PFSK-1 (cell line): ENCODE results near the gene LDLRAP1.

Experiments used
- FOXP2 ChIP-seq: optimal IDR thresholded peaks from 2 replicates; pipeline ENCODE3; 2011; ENCODE audit warnings: borderline replicate concordance, control low read depth, inconsistent platforms; ENCODE audit not compliant: insufficient read depth; ENCODE audit errors: extremely low read length, extremely low read depth
- POLR2AphosphoS5 ChIP-seq: IDR thresholded peaks from 2 replicates; pipeline ENCODE4 v1.6.1; 2012; ENCODE audit warnings: low read depth, mild to moderate bottlenecking, control low read depth, low read length, moderate library complexity
- SIN3A ChIP-seq: IDR thresholded peaks from 2 replicates; pipeline ENCODE4 v1.6.1; 2012; ENCODE audit warnings: mild to moderate bottlenecking, low read length, moderate library complexity, borderline replicate concordance; ENCODE audit not compliant: insufficient read depth
- TAF1 ChIP-seq: IDR thresholded peaks from 2 replicates; pipeline ENCODE4 v1.6.1; 2012; ENCODE audit warnings: low read length, control low read depth, borderline replicate concordance; ENCODE audit not compliant: insufficient read depth

DNA sequence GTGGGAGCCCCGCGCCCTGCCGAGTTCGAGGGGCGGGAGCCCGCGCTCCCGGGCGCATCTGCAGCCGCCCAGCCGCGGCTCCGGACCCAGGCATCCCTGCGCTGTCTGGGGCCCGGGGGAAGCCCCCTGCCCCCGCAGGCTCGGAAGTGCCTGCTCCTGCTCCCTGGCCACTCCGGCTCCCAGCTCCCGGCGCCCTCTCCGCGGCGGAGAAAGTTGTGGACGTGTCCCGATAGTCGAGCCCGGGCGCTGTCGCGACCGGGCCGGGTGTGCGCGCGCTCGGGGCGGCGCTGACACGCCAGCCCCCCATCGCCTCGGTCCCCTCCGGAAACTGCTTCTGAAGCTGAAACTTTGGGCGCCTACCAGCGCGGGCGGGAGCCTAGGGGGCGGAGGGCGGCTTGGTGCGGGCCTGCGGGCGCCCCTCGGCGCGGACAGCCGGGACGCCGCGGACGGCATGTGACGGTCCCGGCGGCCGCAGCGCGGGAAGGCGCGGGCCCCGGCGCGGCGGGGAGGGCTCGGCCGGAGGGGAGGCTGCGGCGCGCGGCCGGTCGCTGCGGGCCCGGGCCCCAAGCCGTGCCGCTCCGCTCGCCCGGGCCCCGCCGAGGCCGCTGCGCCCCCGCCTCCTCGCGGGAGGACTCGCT lies 73.7 kb downstream of the LDLRAP1 start:
- TF ChIP-seq TAF1 (no peak), FOXP2 (no peak), POLR2AphosphoS5 (no peak), SIN3A (no peak)
